GM20000 (cell line): Measurements from ENCODE around the gene FAM180A.

Source experiments
- DNase-seq: peaks from one replicate; pipeline ENCODE4 v3.0.0; 2012; ENCODE audit warnings: low spot score
- CTCF ChIP-seq: IDR thresholded peaks from 2 replicates; pipeline ENCODE4 v1.5.1; 2012; ENCODE audit warnings: mild to moderate bottlenecking, control low read depth; ENCODE audit errors: extremely low read depth, missing control alignments

The FAM180A gene

GRCh38 chr7:135736586-135737305 is 11.9 kb downstream of the FAM180A start:
- TF ChIP-seq CTCF: no peak

GRCh38 chr7:135734343-135734689 is 14.3 kb downstream of the FAM180A start:
- DNase-seq: no peak
- TF ChIP-seq CTCF: no peak

More at GRCh38 chr7:135736586-135737305, 11.9 kb downstream of the FAM180A start:
- no peak for DNase-seq

- no peak for TF ChIP-seq CTCF
- no peak for DNase-seq
These were observed 14.8 kb downstream of the FAM180A start for GRCh38 chr7:135733603-135734342.

- DNase-seq: no peak
- TF ChIP-seq CTCF: no peak
These were observed 17.5 kb downstream of the FAM180A start for GRCh38 chr7:135731131-135731530.

GRCh38 chr7:135729230-135729629 is 19.4 kb downstream of the FAM180A start:
- no peak for TF ChIP-seq CTCF
- no peak for DNase-seq

GRCh38 chr7:135728136-135728669 is 20.4 kb downstream of the FAM180A start, which contains the start of gene SLC13A4:
Gene SLC13A4 (minus strand): TSS chr7:135728186. CDS start chr7:135727496, 690 bp downstream.
- no peak for TF ChIP-seq CTCF
- no peak for DNase-seq

GRCh38 chr7:135726911-135727673 is 21.5 kb downstream of the FAM180A start:
- no peak for TF ChIP-seq CTCF
- no peak for DNase-seq
